Activated naive CD4-positive, alpha-beta T cell treated with anti-CD3 and anti-CD28 coated beads, Interleukin-2, amount 10 ng/mL, durations not matched to agents 7 days and 5 days (primary cell): ENCODE results near the gene ERICH6.

Source experiments
- CTCF ChIA-PET: fragments of 350-600 bp; sonication (Branson Sonifier 250); formaldehyde crosslinking; loops from one replicate; lab custom pipeline; 2021; ENCODE audit warnings: antibody characterized with exemption; lab: Charles Lee
- DNase-seq: peaks from one replicate; pipeline ENCODE4 v3.0.0-alpha.2; 2020
- H3K27ac Mint-ChIP-seq: one replicate; pipeline ENCODE4 v1.8.0; 2021; ENCODE audit warnings: mild to moderate bottlenecking, moderate library complexity, mixed read lengths
- H3K27me3 Mint-ChIP-seq: one replicate; pipeline ENCODE4 v1.8.0; 2021; ENCODE audit warnings: mild to moderate bottlenecking, mixed read lengths
- H3K36me3 Mint-ChIP-seq: one replicate; pipeline ENCODE4 v1.8.0; 2021; ENCODE audit warnings: mixed read lengths
- H3K4me1 Mint-ChIP-seq: one replicate; pipeline ENCODE4 v1.8.0; 2021; ENCODE audit warnings: mixed read lengths
- H3K4me3 Mint-ChIP-seq: one replicate; pipeline ENCODE4 v1.8.0; 2021; ENCODE audit warnings: mild to moderate bottlenecking, moderate library complexity, mixed read lengths
- H3K9me3 Mint-ChIP-seq: one replicate; pipeline ENCODE4 v1.8.0; 2021; ENCODE audit warnings: mixed read lengths

ERICH6 gene

DNA sequence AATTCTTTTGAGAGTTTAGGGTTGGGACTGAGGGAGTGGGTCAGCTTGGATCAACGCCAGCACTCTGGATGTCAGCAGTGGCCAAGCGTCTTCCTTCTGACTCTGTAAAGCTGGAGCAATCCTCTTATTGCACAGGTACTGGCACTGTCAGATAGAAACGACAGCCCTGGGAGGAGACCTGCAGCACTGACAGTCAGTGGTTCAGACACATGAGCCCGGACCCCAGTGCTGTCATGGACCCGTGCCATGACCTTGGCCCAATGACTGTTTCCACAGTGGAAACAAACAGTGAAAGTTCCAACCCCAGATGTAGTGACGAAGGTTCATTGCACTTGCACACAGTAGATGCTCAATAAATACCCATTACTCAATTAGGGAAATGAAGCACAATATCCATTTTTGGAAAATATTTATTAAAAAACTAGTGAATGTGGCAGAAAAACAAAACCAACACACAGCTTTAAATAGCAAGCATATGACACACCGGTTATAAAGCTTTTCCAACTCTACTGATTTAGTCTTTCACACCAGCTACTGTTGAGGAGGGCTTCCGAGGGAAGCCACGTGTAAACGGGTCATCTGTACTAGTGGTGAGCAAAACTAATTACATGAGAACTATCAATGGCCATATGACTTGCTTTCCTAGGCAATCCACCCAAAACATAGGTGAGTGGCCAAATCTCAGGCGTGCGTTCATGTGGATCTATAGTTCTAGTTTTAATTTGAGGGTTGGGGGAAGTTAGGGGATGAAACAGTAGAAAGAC is 37.2 kb upstream of the ERICH6 start:
- no peak overlapping the region for H3K4me3 Mint-ChIP-seq
- peaks cover 32% of the 10 kb centered on the region for H3K36me3 Mint-ChIP-seq
- no peaks in the 10 kb centered on the region for H3K27me3 Mint-ChIP-seq
- H3K4me1 Mint-ChIP-seq: peaks cover 67% of the 10 kb centered on the region
- peak overlapping the region; percentile 26 for H3K27ac Mint-ChIP-seq
- DNase-seq: no peak
- no peaks in the 10 kb centered on the region for H3K9me3 Mint-ChIP-seq
- CTCF ChIA-PET: interaction anchor here (1.1 to 1.7 kb wide), 2 partner anchors 16 to 23 kb away, joined by 3 read pairs; no protein-coding TSS in a partner anchor

DNA sequence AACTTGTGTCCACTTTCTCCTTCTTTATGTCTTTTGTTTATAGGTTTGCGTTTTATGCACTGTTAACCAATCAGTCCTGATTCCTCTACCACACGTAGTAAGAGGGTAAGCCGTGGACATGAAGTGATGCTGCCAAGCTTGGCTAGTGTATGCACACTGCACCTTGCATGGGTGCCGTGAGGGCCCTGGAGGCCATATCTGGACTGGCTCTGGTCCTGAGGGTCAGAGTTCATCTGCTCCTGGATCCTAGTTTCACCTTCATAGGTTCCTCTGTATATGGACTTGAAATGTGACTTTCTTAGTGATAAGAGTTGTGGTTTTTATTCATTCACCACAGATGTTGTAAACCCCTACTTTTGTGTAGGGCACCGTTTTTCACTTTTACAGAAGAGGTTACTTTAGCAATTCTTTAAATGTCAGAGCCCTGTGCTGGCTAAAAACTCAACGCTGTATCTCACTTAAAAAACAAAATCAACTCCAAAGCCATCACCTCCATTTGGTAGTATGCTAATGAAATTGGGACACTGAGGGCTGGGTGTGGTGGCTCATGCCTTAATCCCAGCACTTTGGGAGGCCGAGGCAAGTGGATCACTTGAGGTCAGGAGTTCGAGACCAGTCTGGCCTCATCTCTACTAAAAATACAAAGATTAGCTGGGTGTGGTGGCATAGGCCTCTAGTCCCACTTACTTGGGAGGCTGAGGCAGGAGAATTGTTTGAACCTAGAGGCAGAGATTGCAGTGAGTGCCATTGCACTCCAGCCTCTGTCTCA is 36.3 kb upstream of the ERICH6 start:
- H3K27me3 Mint-ChIP-seq: no peaks in the 10 kb centered on the region
- no peak overlapping the region for H3K4me3 Mint-ChIP-seq
- no peaks in the 10 kb centered on the region for H3K9me3 Mint-ChIP-seq

DNA sequence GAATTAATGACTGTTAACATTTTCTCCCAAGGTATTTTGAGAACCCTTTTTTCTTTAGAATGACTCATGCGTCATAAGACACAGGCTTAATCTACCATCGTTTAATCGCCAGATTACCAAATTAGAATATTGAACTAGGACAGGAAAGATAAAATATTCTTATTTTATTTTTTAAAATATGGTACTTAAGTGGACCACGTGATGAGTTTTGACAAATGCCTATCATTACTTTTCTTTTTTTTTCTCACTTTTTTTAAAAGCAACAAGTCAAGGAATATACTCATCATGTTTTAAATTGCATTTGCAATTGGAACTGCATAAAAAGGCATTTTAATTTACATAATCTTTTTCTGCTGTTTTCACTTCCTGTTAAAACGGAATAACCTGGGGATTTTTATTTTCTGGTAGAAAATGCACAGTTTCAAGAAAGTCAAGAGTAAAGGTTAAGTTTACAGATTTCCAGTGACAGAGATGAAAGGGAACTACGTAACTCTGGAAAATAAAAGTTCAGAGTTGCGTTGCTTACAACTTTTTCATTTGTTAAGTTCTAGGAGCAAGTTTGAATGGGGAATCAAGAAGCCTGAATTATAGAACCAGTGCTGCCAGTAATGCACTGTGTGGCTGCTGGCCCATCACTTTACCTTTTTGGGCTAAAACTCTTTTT is 35.6 kb upstream of the ERICH6 start:
- Mint-ChIP-seq H3K9me3 (no peaks in the 10 kb centered on the region), H3K4me3 (no peak overlapping the region), H3K27ac (no peak overlapping the region), H3K27me3 (no peaks in the 10 kb centered on the region), H3K36me3 (peaks cover 29% of the 10 kb centered on the region), H3K4me1 (peaks cover 59% of the 10 kb centered on the region)
- no peak for DNase-seq
- CTCF ChIA-PET: no interaction called here

More for the DNA sequence above, 36.3 kb upstream of the ERICH6 start:
- no peak for DNase-seq
- Mint-ChIP-seq H3K36me3 (peaks cover 29% of the 10 kb centered on the region), H3K27ac (peak overlapping the region; percentile 58), H3K4me1 (peaks cover 64% of the 10 kb centered on the region)
- CTCF ChIA-PET: interaction anchor here (1.1 to 1.7 kb wide), 2 partner anchors 17 to 24 kb away, joined by 3 read pairs; no protein-coding TSS in a partner anchor

DNA sequence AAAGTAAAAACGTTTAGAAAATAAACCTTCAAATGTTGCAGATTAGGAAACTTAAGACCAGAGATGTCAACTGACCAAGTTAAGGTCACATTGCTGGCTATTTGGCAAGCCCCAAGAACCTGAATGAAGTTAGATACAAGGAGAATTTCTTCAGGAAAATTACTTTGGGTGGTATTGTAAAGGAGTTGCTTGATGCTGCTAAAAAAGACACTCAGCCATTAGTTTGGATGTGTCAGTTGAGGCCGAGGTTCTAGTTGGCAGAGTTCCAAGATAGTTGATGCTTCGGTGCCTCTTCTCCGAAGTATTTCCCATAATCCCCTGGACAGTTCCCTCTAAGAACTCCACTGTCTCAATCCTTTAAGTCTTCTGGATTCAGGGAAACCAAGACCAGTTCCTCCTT is 35.0 kb upstream of the ERICH6 start:
- peaks cover 56% of the 10 kb centered on the region for H3K4me1 Mint-ChIP-seq
- CTCF ChIA-PET: interaction anchor here (0.9 to 1.2 kb wide), 2 partner anchors 23 to 26 kb away, joined by 3 read pairs; no protein-coding TSS in a partner anchor
- H3K9me3 Mint-ChIP-seq: no peaks in the 10 kb centered on the region
- H3K36me3 Mint-ChIP-seq: peaks cover 26% of the 10 kb centered on the region
- no peak overlapping the region for H3K4me3 Mint-ChIP-seq
- DNase-seq: no peak
- H3K27me3 Mint-ChIP-seq: no peaks in the 10 kb centered on the region
- H3K27ac Mint-ChIP-seq: no peak overlapping the region

DNA sequence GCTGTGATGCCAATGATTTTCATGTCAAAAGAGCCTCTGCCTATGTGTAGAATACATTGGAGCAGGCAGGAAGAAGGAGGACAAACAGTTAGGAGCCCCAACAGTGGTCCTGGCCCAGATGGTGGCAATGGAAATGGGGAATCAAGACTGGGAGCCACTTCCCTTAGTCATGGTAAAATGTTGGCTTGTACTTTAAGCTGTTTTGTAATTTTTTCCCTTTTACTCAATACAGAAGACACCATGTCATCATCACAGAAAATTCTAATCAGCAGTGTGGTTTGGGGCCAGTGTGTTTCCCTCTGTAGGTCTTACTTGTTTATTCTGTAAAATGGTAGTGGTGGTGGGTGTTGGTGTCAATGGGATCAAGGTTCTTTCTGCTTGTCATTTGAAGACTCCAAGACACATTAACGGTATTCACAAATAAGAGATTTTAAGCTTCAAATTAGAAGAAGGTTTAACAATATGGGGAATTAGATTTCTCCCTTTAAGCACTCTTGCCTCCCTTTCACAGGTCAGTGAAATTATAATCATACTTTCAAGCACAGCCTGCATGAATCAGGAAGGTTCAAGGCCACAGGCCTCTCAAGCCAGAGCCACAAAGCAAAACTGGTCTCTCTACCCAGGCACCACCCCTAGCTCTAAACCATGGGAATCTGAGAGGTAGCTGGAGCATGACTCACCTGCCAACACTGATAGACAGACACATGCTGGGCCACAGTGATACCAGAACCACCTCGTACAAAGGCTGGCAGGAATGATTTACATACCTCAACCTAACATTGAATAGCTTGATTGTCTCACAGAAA is 34.4 kb upstream of the ERICH6 start:
- CTCF ChIA-PET: interaction anchor here (0.6 to 1.2 kb wide), 4 partner anchors 13 to 27 kb away, joined by 3 read pairs; no protein-coding TSS in a partner anchor
- Mint-ChIP-seq H3K9me3 (no peaks in the 10 kb centered on the region), H3K27me3 (no peaks in the 10 kb centered on the region), H3K36me3 (peaks cover 26% of the 10 kb centered on the region), H3K27ac (no peak overlapping the region), H3K4me1 (peaks cover 58% of the 10 kb centered on the region), H3K4me3 (no peak overlapping the region)
- no peak for DNase-seq

DNA sequence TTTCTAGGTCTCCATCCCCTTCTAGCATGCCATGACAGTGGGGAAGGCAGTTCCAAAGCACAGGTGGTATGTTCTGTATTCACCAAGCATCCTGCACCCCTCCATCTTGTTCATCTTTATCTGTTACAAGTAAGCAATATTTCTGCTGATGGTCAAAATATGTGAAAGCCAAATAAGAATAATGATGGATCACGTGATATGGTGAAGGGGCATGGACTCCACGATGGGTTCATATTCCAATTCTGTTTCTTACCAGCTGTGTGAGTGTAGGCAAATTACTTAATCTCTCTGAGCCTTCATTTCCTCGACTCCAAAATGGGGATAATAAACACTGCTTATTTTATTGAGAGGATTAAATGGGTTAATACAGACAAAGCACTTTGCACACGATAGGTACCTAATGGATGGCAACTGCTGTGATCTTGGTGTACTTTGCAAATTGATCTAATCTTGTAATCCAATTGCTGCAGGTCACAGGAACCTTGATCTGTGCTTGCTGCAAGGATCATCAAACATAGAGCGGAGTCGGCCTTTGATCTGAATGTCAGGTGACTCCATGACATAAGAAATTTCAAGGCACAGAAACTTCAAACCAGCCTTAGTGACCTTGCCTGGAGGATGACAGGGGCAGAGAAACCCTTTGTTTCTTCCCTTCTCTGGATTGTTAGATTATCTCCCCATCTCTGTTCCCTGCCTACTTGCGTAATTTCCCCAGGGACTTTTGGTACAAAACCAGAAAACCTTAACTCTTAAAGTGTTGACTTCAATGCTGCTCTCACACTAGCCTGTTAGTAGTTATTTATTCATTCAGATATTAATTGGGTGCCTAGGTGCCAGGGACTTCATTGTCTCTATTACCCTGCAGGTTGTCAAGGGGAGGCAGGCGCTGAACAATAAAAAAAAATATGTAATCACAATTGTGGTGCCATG is 33.4 kb upstream of the ERICH6 start:
- Mint-ChIP-seq H3K27me3 (no peaks in the 10 kb centered on the region), H3K4me1 (peaks cover 52% of the 10 kb centered on the region), H3K36me3 (peaks cover 18% of the 10 kb centered on the region), H3K4me3 (no peak overlapping the region), H3K27ac (no peak overlapping the region), H3K9me3 (no peaks in the 10 kb centered on the region)
- DNase-seq: no peak
- CTCF ChIA-PET: interaction anchor here (1.0 to 1.2 kb wide), 2 partner anchors 16 to 28 kb away, joined by 3 read pairs; no protein-coding TSS in a partner anchor

DNA sequence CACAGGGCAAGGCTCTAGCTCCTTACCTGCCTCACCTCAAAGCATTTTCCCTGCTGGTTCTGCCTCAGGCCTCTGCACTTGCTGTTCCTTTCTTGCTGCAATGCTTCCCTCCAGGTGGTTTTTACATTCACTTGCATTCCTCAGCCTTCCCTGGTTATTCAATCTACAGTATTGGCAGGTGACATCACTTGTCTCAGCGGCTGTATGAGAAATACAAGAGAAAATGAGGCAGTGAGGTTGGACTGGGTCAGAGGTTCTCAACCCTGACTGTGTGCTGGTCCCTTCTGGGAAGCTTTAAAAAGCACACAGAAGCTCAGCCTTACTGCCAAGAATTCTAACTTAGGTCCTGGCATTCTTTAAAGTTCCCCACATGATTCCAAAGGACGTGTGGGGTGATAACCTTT is 32.6 kb upstream of the ERICH6 start:
- H3K4me3 Mint-ChIP-seq: no peak overlapping the region
- no peaks in the 10 kb centered on the region for H3K9me3 Mint-ChIP-seq
- DNase-seq: no peak
- H3K27ac Mint-ChIP-seq: no peak overlapping the region
- peaks cover 45% of the 10 kb centered on the region for H3K4me1 Mint-ChIP-seq
- H3K36me3 Mint-ChIP-seq: peaks cover 11% of the 10 kb centered on the region
- H3K27me3 Mint-ChIP-seq: no peaks in the 10 kb centered on the region
- CTCF ChIA-PET: interaction anchor here (1.1 kb wide), 1 partner anchor 15 kb away, joined by 5 read pairs; no protein-coding TSS in a partner anchor

DNA sequence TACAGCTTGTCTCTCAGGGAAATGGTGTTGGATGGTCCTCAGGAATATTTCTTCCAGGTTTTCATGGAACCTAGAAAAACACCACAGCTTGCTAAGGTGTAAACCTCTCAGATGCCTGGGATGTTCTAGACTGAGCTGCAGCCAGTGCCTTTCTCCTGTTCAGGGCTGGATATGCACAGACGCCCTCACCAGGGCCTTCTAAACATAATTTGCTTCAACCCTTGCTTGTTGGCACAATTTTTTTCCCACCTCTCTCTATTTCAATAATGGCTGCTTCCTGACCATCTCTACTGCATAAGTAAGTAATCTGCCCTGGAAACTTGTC is 31.0 kb upstream of the ERICH6 start:
- DNase-seq: no peak
- Mint-ChIP-seq H3K4me3 (no peak overlapping the region), H3K27ac (no peak overlapping the region), H3K36me3 (peaks cover 2% of the 10 kb centered on the region), H3K4me1 (peaks cover 30% of the 10 kb centered on the region), H3K27me3 (no peaks in the 10 kb centered on the region), H3K9me3 (no peaks in the 10 kb centered on the region)
- CTCF ChIA-PET: interaction anchor here (1.1 to 1.4 kb wide), 3 partner anchors 10 to 53 kb away, joined by 3 to 4 read pairs (median 3); no protein-coding TSS in a partner anchor

DNA sequence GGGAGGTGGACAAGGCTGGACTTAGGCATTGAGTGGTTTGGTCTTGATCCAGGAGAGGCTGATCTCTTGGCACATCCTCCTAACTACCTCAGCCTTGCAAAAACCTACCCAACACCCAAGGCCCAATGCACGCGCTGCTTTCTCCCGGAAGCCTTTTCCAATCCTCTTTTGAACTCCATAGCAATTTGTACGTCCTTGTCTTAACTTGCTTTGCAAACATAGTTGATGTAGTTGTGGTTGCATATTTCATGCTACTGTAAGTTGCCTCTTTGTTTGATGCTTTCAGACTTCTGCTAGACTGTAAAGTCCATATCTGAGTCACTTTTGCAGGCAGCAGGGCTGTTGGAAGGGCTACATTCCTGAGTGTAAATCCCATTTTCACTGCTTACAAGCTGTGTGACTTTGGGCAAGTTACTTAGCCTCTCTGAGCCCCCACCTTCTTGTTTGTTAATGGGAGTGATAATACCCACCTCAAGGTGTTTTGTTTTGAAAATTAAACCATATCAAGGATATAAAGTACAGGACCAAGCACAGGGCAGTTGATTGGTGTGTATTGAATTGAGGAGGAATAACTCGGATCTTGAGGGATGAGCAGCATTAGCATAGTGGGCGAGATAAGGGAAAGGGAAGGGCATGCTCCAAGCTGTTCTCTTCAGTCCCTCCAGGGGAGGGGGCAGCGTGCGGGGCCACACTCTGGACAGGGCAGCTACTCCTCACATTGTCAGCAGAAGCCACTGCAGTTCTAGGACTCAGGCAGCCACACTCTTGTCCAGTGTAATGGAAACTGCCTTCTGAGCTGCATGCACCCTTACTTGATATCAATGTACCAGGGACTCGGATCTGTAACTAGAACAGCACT is 30.4 kb upstream of the ERICH6 start:
- Mint-ChIP-seq H3K4me1 (peaks cover 24% of the 10 kb centered on the region), H3K27me3 (no peaks in the 10 kb centered on the region), H3K36me3 (peaks cover 2% of the 10 kb centered on the region), H3K27ac (no peak overlapping the region), H3K9me3 (no peaks in the 10 kb centered on the region), H3K4me3 (no peak overlapping the region)
- CTCF ChIA-PET: interaction anchor here (1.1 to 1.4 kb wide), 3 partner anchors 9 to 53 kb away, joined by 3 to 4 read pairs (median 3); no protein-coding TSS in a partner anchor
- DNase-seq: no peak

DNA sequence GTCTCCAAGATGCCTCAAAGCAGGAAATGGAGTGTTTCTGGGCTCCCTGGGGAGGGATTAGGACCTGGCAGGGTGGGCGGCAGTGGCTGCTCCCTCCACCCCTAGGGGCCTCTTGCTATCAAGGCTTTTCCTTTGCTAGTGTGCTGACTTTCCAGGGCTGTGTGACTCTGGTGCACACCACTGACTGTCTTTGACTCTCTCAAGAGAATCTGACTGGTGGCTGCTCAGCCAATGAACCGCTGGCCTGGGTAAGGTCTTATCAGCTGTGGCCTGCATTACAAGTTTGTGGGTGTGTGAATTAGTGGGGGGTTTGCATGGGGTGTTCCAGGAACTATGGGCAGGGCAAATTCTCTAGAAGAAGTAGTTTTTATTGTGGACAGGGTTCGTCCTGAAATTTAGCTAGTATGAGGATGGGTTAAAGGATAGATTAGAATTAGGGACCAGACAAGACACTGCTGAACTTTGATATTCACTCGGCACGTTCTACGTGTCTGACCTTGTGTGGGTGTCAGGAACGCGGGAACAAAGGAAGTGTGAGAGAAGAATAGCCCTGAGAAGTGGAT is 29.7 kb upstream of the ERICH6 start:
- Mint-ChIP-seq H3K4me3 (no peak overlapping the region), H3K27me3 (no peaks in the 10 kb centered on the region), H3K4me1 (peaks cover 22% of the 10 kb centered on the region), H3K36me3 (peaks cover 2% of the 10 kb centered on the region), H3K9me3 (no peaks in the 10 kb centered on the region), H3K27ac (no peak overlapping the region)
- DNase-seq: no peak
- CTCF ChIA-PET: interaction anchor here (1.4 kb wide), 1 partner anchor 12 kb away, joined by 4 read pairs; no protein-coding TSS in a partner anchor

DNA sequence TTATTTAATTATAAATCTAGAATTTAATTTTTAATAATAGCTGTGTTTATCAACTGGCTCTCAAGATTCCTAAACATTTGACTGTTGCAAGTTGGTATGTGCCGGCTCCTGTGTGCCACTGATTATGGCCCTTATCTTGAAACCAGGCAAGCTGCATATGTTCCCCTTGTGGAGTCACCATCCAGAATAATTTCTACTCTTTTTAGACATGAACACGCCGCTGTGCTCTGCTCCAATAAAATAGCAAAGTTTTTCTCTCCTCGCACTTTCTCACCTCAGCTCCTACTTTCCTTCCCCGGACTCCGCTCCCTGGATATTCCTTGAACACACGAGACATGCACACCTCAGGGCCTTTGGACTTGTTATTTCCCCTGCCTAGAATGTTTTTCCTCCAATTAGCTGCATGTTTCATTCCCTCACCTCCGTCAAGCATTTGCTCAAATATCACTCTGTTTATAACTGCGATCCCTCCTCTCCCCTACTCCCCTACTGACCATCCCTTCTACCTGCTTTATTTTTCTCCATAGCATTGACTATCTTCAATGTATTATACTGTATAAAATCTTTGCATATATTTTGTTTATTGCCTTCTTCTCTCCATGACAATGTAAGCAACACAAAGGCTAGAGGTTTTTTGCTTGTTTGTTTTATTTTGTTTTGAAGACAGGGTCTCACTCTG is 26.1 kb upstream of the ERICH6 start:
- H3K27ac Mint-ChIP-seq: no peak overlapping the region
- CTCF ChIA-PET: interaction anchor here (1.8 kb wide), 1 partner anchor 8 kb away, joined by 5 read pairs; no protein-coding TSS in a partner anchor

More for the DNA sequence above, 26.1 kb upstream of the ERICH6 start:
- no peak for DNase-seq
- no peaks in the 10 kb centered on the region for H3K9me3 Mint-ChIP-seq
- H3K27me3 Mint-ChIP-seq: no peaks in the 10 kb centered on the region
- no peak overlapping the region for H3K4me3 Mint-ChIP-seq
- H3K4me1 Mint-ChIP-seq: peaks cover 7% of the 10 kb centered on the region
- no peaks in the 10 kb centered on the region for H3K36me3 Mint-ChIP-seq
